ENCODE measurements around the gene TMEM119.

Gene TMEM119

DNA sequence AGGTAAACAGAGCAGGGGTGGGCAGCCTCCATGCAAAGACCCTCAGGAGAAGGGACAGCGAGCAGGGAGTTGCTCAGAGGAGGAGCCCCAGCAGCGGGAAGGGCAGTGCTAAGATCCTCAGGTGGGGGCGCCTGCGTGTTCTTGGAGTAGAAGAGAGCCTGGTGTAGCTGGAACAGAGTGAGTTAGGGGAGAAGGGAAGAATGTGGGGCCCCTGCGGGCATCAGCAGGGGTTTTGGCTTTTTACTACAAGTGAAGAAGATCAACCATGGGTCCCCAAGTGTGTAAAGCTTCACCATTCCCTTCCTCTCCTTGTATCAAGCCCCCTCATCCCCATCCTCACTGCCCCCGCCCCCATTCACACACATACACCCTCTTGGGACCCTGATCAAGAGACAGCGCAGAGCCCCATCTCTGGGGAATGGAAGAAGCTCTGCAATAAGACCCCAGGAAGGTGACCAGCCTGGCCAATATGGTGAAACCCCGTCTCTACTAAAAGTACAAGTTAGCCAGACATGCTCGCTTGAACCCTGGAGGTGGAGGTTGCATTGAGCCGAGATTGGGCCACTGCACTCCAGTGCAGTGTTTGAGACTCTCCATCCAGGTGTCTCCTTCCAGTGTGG is 10.2 kb upstream of the TMEM119 start:
- Histone ChIP-seq H3K9me3 (no peaks in the 10 kb centered on the region), H3K27me3 (no peaks in the 10 kb centered on the region), H3K4me3 (ENCODE audit: low read depth, low read length) (no peak overlapping the region), H3K4me1 (no peaks in the 10 kb centered on the region), H3K36me3 (no peaks in the 10 kb centered on the region)
- no peak for DNase-seq
- no peak for TF ChIP-seq CTCF (IDR thresholded peaks at IDR 0.05; ENCODE audit: low read depth, low read length)

- DNase-seq = no peak
- no peak overlapping the region for H3K4me3 ChIP-seq (ENCODE audit: low read depth, low read length)
- TF ChIP-seq CTCF (IDR thresholded peaks at IDR 0.05; ENCODE audit: low read depth, low read length) = no peak
- H3K27me3 ChIP-seq = no peaks in the 10 kb centered on the region
- no peaks in the 10 kb centered on the region for H3K9me3 ChIP-seq
- no peaks in the 10 kb centered on the region for H3K4me1 ChIP-seq
- H3K36me3 ChIP-seq = no peaks in the 10 kb centered on the region
These were observed 8.6 kb upstream of the TMEM119 start for GRCh38 chr12:108606492-108606891.

- Histone ChIP-seq H3K4me3 (ENCODE audit: low read depth, low read length) (no peak overlapping the region), H3K27me3 (no peaks in the 10 kb centered on the region), H3K4me1 (no peaks in the 10 kb centered on the region), H3K36me3 (no peaks in the 10 kb centered on the region), H3K9me3 (no peaks in the 10 kb centered on the region)
- TF ChIP-seq CTCF (IDR thresholded peaks at IDR 0.05; ENCODE audit: low read depth, low read length) = no peak
- DNase-seq = no peak
These were observed 8.0 kb upstream of the TMEM119 start for GRCh38 chr12:108605690-108606406.

DNA sequence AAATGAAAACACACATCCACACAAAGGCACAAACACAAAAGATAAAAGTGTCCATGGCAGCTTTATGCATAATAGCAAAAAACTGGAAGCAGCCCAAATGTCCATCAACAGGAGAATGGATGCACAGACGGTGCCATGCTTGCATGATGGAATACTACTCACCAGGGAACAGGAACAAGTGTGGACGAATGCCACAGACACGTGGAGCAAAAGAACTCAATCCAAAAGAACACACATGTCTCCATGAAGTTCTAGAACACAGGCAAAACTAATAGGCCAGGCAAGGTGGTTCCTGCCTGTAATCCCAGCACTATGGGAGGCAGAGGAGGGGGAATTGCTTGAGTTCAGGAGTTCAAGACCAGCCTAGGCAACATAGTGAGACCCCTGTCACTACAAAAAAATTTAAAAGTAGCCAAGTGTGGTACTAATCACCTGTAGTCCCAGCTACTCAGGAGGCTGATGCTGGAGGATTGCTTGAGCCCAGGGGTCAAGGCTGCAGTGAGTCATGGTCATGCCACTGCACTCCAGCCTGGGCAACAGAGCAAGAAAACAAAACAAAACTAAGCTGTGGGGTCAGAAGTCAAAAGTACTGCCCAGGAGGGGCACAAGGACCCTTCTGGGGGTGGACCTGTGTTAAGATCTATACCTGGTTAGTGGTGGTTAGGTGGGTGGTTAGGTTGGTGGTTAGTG is 7.3 kb upstream of the TMEM119 start:
- Histone ChIP-seq H3K9me3 (no peaks in the 10 kb centered on the region), H3K27me3 (no peaks in the 10 kb centered on the region), H3K36me3 (no peaks in the 10 kb centered on the region), H3K4me3 (ENCODE audit: low read depth, low read length) (no peak overlapping the region), H3K4me1 (no peaks in the 10 kb centered on the region)
- TF ChIP-seq CTCF (IDR thresholded peaks at IDR 0.05; ENCODE audit: low read depth, low read length) = no peak
- DNase-seq = no peak

DNA sequence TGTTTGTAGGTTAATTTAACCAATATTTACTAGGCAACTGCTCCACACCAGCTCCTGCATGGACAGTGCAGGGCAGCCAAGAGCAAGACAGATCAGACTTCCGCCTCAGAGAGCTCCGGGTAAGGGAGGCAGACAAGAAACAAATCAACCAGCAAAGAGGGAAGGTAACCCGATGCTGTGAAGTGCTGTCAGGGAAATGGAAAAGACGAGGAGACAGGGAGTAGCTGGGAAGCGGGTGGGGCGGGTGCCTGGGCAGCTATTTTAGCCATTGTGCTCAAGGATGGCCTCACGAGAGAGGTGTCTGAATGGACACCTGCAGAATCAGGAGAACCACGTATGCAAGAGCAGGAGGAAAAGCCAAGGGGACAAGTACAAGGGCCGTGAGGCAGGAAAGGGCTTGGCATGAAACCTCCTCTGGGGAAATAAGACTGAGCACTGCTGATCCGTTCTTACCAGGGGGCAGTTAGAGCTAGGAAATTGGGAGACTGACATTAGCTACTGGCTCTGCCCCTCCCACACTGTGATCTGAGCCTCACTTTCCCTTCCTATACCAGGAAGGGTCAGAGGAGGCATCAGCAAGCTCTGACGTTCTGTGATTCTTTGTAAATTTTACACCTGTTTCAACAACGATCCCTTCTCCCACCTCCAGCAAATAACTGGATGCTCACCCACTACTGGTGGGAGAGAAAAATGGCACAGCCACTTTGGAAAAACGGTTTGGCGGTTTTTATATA is 6.5 kb upstream of the TMEM119 start:
- no peak for DNase-seq
- Histone ChIP-seq H3K27me3 (no peaks in the 10 kb centered on the region), H3K9me3 (no peaks in the 10 kb centered on the region), H3K36me3 (no peaks in the 10 kb centered on the region), H3K4me1 (no peaks in the 10 kb centered on the region), H3K4me3 (ENCODE audit: low read depth, low read length) (no peak overlapping the region)
- no peak for TF ChIP-seq CTCF (IDR thresholded peaks at IDR 0.05; ENCODE audit: low read depth, low read length)

Measured in BE2C (cell line).